H9 (cell line): ENCODE results near the gene STXBP6. TPM values are rescaled to one million over a fixed set of nuclear protein-coding genes. Genes with fewer than 3 reads are reported as not detected.

ENCODE experiments used
- DNase-seq: peaks from one replicate; pipeline ENCODE4 v3.0.0-alpha.2; 2017
- H2AFZ ChIP-seq: one replicate; pipeline ENCODE4 v1.6.1; 2013; ENCODE audit warnings: mild to moderate bottlenecking, low read length, control low read depth, moderate library complexity
- H2AK5ac ChIP-seq: 2 replicates; pipeline ENCODE4 v1.6.1; 2013; ENCODE audit warnings: low read length, control low read depth, mixed read lengths; ENCODE audit not compliant: insufficient read length
- H2BK120ac ChIP-seq: one replicate; pipeline ENCODE4 v1.6.1; 2013; ENCODE audit warnings: low read depth, mild to moderate bottlenecking, low read length, control low read depth, inconsistent platforms; ENCODE audit not compliant: poor library complexity, severe bottlenecking
- H2BK12ac ChIP-seq: 2 replicates; pipeline ENCODE4 v1.6.1; 2013; ENCODE audit warnings: low read length, control low read depth, mixed read lengths, low read depth; ENCODE audit not compliant: insufficient read length
- H2BK15ac ChIP-seq: 2 replicates; pipeline ENCODE4 v1.6.1; 2013; ENCODE audit warnings: low read depth, low read length, control low read depth
- H2BK20ac ChIP-seq: one replicate; pipeline ENCODE4 v1.6.1; 2013; ENCODE audit warnings: low read depth, mild to moderate bottlenecking, low read length, control low read depth, inconsistent platforms; ENCODE audit not compliant: poor library complexity, severe bottlenecking
- H2BK5ac ChIP-seq: 2 replicates; pipeline ENCODE4 v1.6.1; 2013; ENCODE audit warnings: low read length, control low read depth, mixed read lengths; ENCODE audit not compliant: insufficient read length
- H3K14ac ChIP-seq: 2 replicates; pipeline ENCODE4 v1.6.1; 2013; ENCODE audit warnings: low read length, control low read depth; ENCODE audit not compliant: insufficient read depth
- H3K18ac ChIP-seq: 2 replicates; pipeline ENCODE4 v1.6.1; 2013; ENCODE audit warnings: low read depth, mild to moderate bottlenecking, mixed read lengths, low read length, control low read depth; ENCODE audit not compliant: insufficient read length
- H3K23ac ChIP-seq: 2 replicates; pipeline ENCODE4 v1.6.1; 2013; ENCODE audit warnings: low read length, control low read depth, mixed read lengths, low read depth; ENCODE audit not compliant: insufficient read length
- H3K23me2 ChIP-seq: 2 replicates; pipeline ENCODE4 v1.6.1; 2013; ENCODE audit warnings: low read depth, mild to moderate bottlenecking, mixed read lengths, low read length, control low read depth; ENCODE audit not compliant: insufficient read length, poor library complexity, severe bottlenecking
- H3K27ac ChIP-seq: 2 replicates; pipeline ENCODE4 v1.5.1; 2013; ENCODE audit warnings: low read length, control low read depth, mixed read lengths, low read depth; ENCODE audit not compliant: insufficient read length
- H3K27me3 ChIP-seq: 2 replicates; pipeline ENCODE4 v1.6.1; 2013; ENCODE audit warnings: low read length, control low read depth, inconsistent platforms; ENCODE audit not compliant: insufficient read depth
- H3K4ac ChIP-seq: 2 replicates; pipeline ENCODE4 v1.6.1; 2013; ENCODE audit warnings: low read depth, mild to moderate bottlenecking, control low read depth, inconsistent platforms, low read length, moderate library complexity
- H3K4me1 ChIP-seq: 2 replicates; pipeline ENCODE4 v1.6.1; 2013; ENCODE audit warnings: low read length, control low read depth, inconsistent platforms; ENCODE audit not compliant: insufficient read depth
- H3K4me2 ChIP-seq: 2 replicates; pipeline ENCODE4 v1.6.1; 2013; ENCODE audit warnings: low read length, control low read depth, mixed read lengths; ENCODE audit not compliant: insufficient read length, insufficient read depth
- H3K56ac ChIP-seq: 2 replicates; pipeline ENCODE4 v1.6.1; 2013; ENCODE audit warnings: low read depth, mild to moderate bottlenecking, mixed read lengths, low read length, control low read depth; ENCODE audit not compliant: insufficient read length
- H3K79me1 ChIP-seq: 2 replicates; pipeline ENCODE4 v1.6.1; 2013; ENCODE audit warnings: low read depth, mild to moderate bottlenecking, moderate library complexity, low read length, control low read depth, inconsistent platforms; ENCODE audit not compliant: insufficient read depth, poor library complexity, severe bottlenecking
- H3K79me2 ChIP-seq: 2 replicates; pipeline ENCODE4 v1.6.1; 2013; ENCODE audit warnings: low read length, control low read depth, inconsistent platforms; ENCODE audit not compliant: insufficient read depth
- H3K9ac ChIP-seq: 2 replicates; pipeline ENCODE4 v1.6.1; 2013; ENCODE audit warnings: low read length, control low read depth, mixed read lengths; ENCODE audit not compliant: insufficient read length; ENCODE audit errors: extremely low read depth
- H3K9me3 ChIP-seq: one replicate; pipeline ENCODE4 v1.6.1; 2013; ENCODE audit warnings: low read depth, low read length, inconsistent platforms; ENCODE audit not compliant: control insufficient read depth
- H3T11ph ChIP-seq: one replicate; pipeline ENCODE4 v1.6.1; 2013; ENCODE audit warnings: mild to moderate bottlenecking, low read length, control low read depth, inconsistent platforms
- H4K20me1 ChIP-seq: one replicate; pipeline ENCODE4 v1.6.1; 2013; ENCODE audit not compliant: control insufficient read depth, insufficient read length, insufficient read depth
- H4K5ac ChIP-seq: 2 replicates; pipeline ENCODE4 v1.6.1; 2013; ENCODE audit warnings: low read depth, mild to moderate bottlenecking, mixed read lengths, low read length, control low read depth; ENCODE audit not compliant: insufficient read length
- H4K8ac ChIP-seq: replicated peaks from 2 replicates; pipeline ENCODE4 v1.6.1; 2013; ENCODE audit warnings: low read length, control low read depth, mixed read lengths, low read depth; ENCODE audit not compliant: insufficient read length
- H4K91ac ChIP-seq: 2 replicates; pipeline ENCODE4 v1.6.1; 2013; ENCODE audit warnings: low read depth, mild to moderate bottlenecking, moderate library complexity, mixed read lengths, low read length, control low read depth; ENCODE audit not compliant: insufficient read length
- H3K27ac Mint-ChIP-seq, 3 experiments: 2 replicates in 2 of 3; 3 replicates in 1 of 3; pipeline ENCODE4 v1.8.0; 2020 to 2021; ENCODE audit warnings: mixed read lengths in 3 of 3, mild to moderate bottlenecking in 1 of 3, moderate library complexity in 1 of 3
- H3K27me3 Mint-ChIP-seq: 2 replicates; pipeline ENCODE4 v1.8.0; 2021; ENCODE audit warnings: low read depth, mild to moderate bottlenecking, moderate library complexity, mixed read lengths
- H3K36me3 Mint-ChIP-seq, 3 experiments: 2 replicates in 2 of 3; 3 replicates in 1 of 3; pipeline ENCODE4 v1.8.0; 2020 to 2021; ENCODE audit warnings: low read depth in 3 of 3, mixed read lengths in 3 of 3; ENCODE audit not compliant: insufficient read depth in 1 of 3
- H3K4me1 Mint-ChIP-seq, 2 experiments: 2 replicates each; pipeline ENCODE4 v1.8.0; 2020; ENCODE audit warnings: mixed read lengths in 2 of 2
- H3K4me3 Mint-ChIP-seq, 2 experiments: 2 replicates in 1 of 2; 3 replicates in 1 of 2; pipeline ENCODE4 v1.8.0; 2020 to 2021; ENCODE audit warnings: mild to moderate bottlenecking in 2 of 2, mixed read lengths in 2 of 2, moderate library complexity in 1 of 2
- H3K9me3 Mint-ChIP-seq, 2 experiments: 2 replicates in 1 of 2; 3 replicates in 1 of 2; pipeline ENCODE4 v1.8.0; 2020; ENCODE audit warnings: mild to moderate bottlenecking in 2 of 2, mixed read lengths in 2 of 2, moderate library complexity in 1 of 2
- CTCF ChIP-seq: fragments of 200-600 bp; sonication (generic); conservative IDR thresholded peaks from 3 replicates; pipeline ENCODE4 v1.8.0; 2021; ENCODE audit warnings: antibody characterized with exemption, mild to moderate bottlenecking
- WGBS: extraction: QIAGEN DNeasy Blood & Tissue Kit; methylation state at CpG from one replicate; pipeline ENCODE4 v1.1.7; 2013; ENCODE audit warnings: missing lambda C conversion rate, low lambda C conversion rate, mixed read lengths; ENCODE audit not compliant: insufficient read length; ENCODE audit errors: extremely low coverage; 5-methylcytosine and 5-hydroxymethylcytosine counted together
- total RNA-seq: library from RNA; stranded (reverse); gene quantifications from 2 replicates; pipeline ENCODE4 v1.2.1, GENCODE V29; 2021

STXBP6 gene
- total RNA-seq, 1 experiment from 2014 or later = 3.6 TPM

DNA sequence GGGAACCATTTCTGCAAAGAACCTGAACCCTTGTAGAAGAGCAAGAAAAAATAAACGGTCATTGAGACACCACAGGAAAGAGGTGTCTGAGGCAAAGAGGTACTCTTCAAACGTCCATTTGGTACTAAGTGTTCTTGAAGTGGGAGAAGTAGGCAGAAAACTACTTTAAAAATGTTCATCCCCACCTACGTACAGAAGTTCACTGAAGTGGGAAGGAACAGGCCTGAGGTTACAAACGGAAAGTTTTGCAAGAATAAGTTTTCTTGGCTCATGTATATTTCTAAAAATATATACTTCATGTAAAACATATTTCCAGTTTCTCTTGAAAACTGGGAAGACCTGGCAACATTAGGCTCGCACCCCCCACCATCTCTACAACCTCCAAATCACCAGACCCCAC, 61.2 kb downstream of the STXBP6 start:
- no peak overlapping the region for H2BK120ac ChIP-seq
- H2BK20ac ChIP-seq = no peak overlapping the region
- H4K91ac ChIP-seq = no peak overlapping the region
- H4K5ac ChIP-seq = no peak overlapping the region
- no peak overlapping the region for H2AK5ac ChIP-seq
- no peaks in the 10 kb centered on the region for H4K20me1 ChIP-seq
- H3K79me1 ChIP-seq = no peaks in the 10 kb centered on the region
- Mint-ChIP-seq H3K9me3 (no peaks in the 10 kb centered on the region), H3K27ac (no peak overlapping the region), H3K4me1 (peaks cover 0 to 6% of the 10 kb centered on the region in 2 experiments; a peak in 1 of 4 replicates), H3K36me3 (no peaks in the 10 kb centered on the region), H3K4me3 (no peak overlapping the region), H3K27me3 (peaks cover 2% of the 10 kb centered on the region; the same call in 1 of the 2 replicates)
- H2BK15ac ChIP-seq = no peak overlapping the region
- H3K4me1 ChIP-seq = no peaks in the 10 kb centered on the region; the same call in 1 of the 2 replicates
- no peak overlapping the region for H3K4ac ChIP-seq
- H3K4me2 ChIP-seq = no peak overlapping the region
- H3K23me2 ChIP-seq = no peaks in the 10 kb centered on the region
- no peak overlapping the region for H3K23ac ChIP-seq
- H3K56ac ChIP-seq = no peak overlapping the region
- no peaks in the 10 kb centered on the region for H3K9me3 ChIP-seq
- H2AFZ ChIP-seq = no peak overlapping the region
- H3K27me3 ChIP-seq = no peaks in the 10 kb centered on the region
- no peak overlapping the region for H3K9ac ChIP-seq
- no peak for DNase-seq
- TF ChIP-seq CTCF = no peak
- no peak overlapping the region for H2BK12ac ChIP-seq
- no peak overlapping the region for H4K8ac ChIP-seq
- H3K18ac ChIP-seq = no peak overlapping the region
- no CpG with 5 or more reads among the region's 5 CpGs for WGBS
- no peak overlapping the region for H3K14ac ChIP-seq
- H3K27ac ChIP-seq = no peak overlapping the region
- H3K79me2 ChIP-seq = 0 out of 2 replicates have a peak, but pooled peaks cover 2% of the 10 kb centered on the region
- H3T11ph ChIP-seq = no peak overlapping the region
- H2BK5ac ChIP-seq = no peak overlapping the region
